HepG2 (cell line): ENCODE measurements around the gene FLYWCH1. TPM values are rescaled to one million over a fixed set of nuclear protein-coding genes. Genes with fewer than 3 reads are reported as not detected.

Experiments
- BCL3 ChIP-seq: sonication (generic); formaldehyde crosslinking; IDR thresholded peaks from 2 replicates; pipeline ENCODE4 v1.5.1; 2020; ENCODE audit warnings: mild to moderate bottlenecking, missing genetic modification reagents, moderate library complexity
- BCLAF1 ChIP-seq: fragments of 450-650 bp; IDR thresholded peaks from 2 replicates; pipeline ENCODE4 v1.6.1; 2017; ENCODE audit warnings: mild to moderate bottlenecking
- CHD2 ChIP-seq: IDR thresholded peaks from 2 replicates; pipeline ENCODE4 v1.6.1; 2011; ENCODE audit warnings: low read depth, low read length, improper control_type of control experiment
- E2F2 ChIP-seq: sonication (generic); formaldehyde crosslinking; IDR thresholded peaks from 2 replicates; pipeline ENCODE4 v1.4.0; 2020; ENCODE audit warnings: missing genetic modification reagents, borderline replicate concordance
- GABPB1 ChIP-seq: IDR thresholded peaks from 2 replicates; pipeline ENCODE4 v1.6.1; 2016; ENCODE audit warnings: mild to moderate bottlenecking, missing genetic modification reagents, moderate library complexity, missing compliant biosample characterization
- HDAC1 ChIP-seq: sonication (generic); formaldehyde crosslinking; IDR thresholded peaks from 2 replicates; pipeline ENCODE4 v1.5.1; 2020; ENCODE audit warnings: mild to moderate bottlenecking, missing genetic modification reagents
- SP5 ChIP-seq: IDR thresholded peaks from 2 replicates; pipeline ENCODE4 v1.6.1; 2016; ENCODE audit warnings: low read depth, borderline replicate concordance
- TP53 ChIP-seq: sonication (generic); formaldehyde crosslinking; conservative IDR thresholded peaks from 2 replicates; pipeline ENCODE4 v1.4.0; 2020; ENCODE audit warnings: missing genetic modification reagents
- ZBTB33 ChIP-seq: sonication (generic); formaldehyde crosslinking; IDR thresholded peaks from 2 replicates; pipeline ENCODE4 v1.4.0; 2020; ENCODE audit warnings: missing genetic modification reagents
- ZNF24 ChIP-seq: fragments of 450-650 bp; IDR thresholded peaks from 2 replicates; pipeline ENCODE4 v1.6.1; 2017; ENCODE audit warnings: antibody characterized with exemption, mild to moderate bottlenecking
- ZNF274 ChIP-seq: sonication (generic); formaldehyde crosslinking; IDR thresholded peaks from 2 replicates; pipeline ENCODE4 v1.5.1; 2020; ENCODE audit warnings: mild to moderate bottlenecking, missing genetic modification reagents
- ZNF30 ChIP-seq: sonication (generic); formaldehyde crosslinking; IDR thresholded peaks from 2 replicates; pipeline ENCODE4 v1.5.0; 2020; ENCODE audit warnings: mild to moderate bottlenecking, missing genetic modification reagents
- ZNF550 ChIP-seq: sonication (generic); formaldehyde crosslinking; IDR thresholded peaks from 2 replicates; pipeline ENCODE4 v1.4.0; 2020; ENCODE audit warnings: mild to moderate bottlenecking, missing genetic modification reagents, borderline replicate concordance
- polyA plus RNA-seq, 8 experiments: library from polyadenylated mRNA; depleted of rRNA in 3 of 8; stranded (reverse) in 7 of 8; unstranded in 1 of 8; fragments of >200 nt; fragmentation: Illumina TruSeq in 4 of 8; extraction: Trizol in 4 of 8; gene quantifications; 2 replicates each; pipeline versions ENCODE4 v1.2.1 to v1.2.3, GENCODE V29; 2011 to 2016; ENCODE audit warnings: low read depth in 4 of 8, missing spikeins in 1 of 8, mixed read lengths in 1 of 8; ENCODE audit not compliant: insufficient read depth in 1 of 8
- total RNA-seq, 5 experiments: library from RNA; depleted of rRNA; stranded (reverse); fragments of >200 nt; fragmentation: Illumina TruSeq; extraction: Trizol; gene quantifications; 2 replicates each; pipeline ENCODE4 v1.2.3, GENCODE V29; 2016; ENCODE audit warnings: low read depth in 1 of 5
- TF ChIP-seq, protein P1 (sequence below): sonication (generic); formaldehyde crosslinking; IDR thresholded peaks from 2 replicates; pipeline ENCODE4 v1.4.0; 2020; ENCODE audit warnings: mild to moderate bottlenecking, low read depth, missing genetic modification reagents
- TF ChIP-seq, protein P2 (sequence below): IDR thresholded peaks from 2 replicates; pipeline ENCODE4 v1.6.1; 2012; ENCODE audit warnings: low read depth, low read length, improper control_type of control experiment
- TF ChIP-seq, protein P3 (sequence below): sonication (generic); formaldehyde crosslinking; conservative IDR thresholded peaks from 2 replicates; pipeline ENCODE4 v1.4.0; 2020; ENCODE audit warnings: mild to moderate bottlenecking, missing genetic modification reagents, moderate library complexity

The FLYWCH1 gene
- total and polyA plus RNA-seq, 2 of the 13 experiments (the other 11 are each of a cell fraction or from before 2014, with no cell fraction given), result 7.3 to 12.4 TPM

GRCh38 chr16:2983706-2984136 is 72.0 kb downstream of the FLYWCH1 start (continued):
- TF ChIP-seq, protein P1, sequence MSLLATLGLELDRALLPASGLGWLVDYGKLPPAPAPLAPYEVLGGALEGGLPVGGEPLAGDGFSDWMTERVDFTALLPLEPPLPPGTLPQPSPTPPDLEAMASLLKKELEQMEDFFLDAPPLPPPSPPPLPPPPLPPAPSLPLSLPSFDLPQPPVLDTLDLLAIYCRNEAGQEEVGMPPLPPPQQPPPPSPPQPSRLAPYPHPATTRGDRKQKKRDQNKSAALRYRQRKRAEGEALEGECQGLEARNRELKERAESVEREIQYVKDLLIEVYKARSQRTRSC (CRISPR knock-in tag), result no peak
- TF ChIP-seq ZNF24, result no peak
- no peak for TF ChIP-seq E2F2 (CRISPR knock-in tag)
- no peak for TF ChIP-seq ZNF550 (CRISPR knock-in tag)
- TF ChIP-seq GABPB1 (CRISPR knock-in tag), result peak; percentile 51
- TF ChIP-seq BCLAF1, result no peak
- no peak for TF ChIP-seq BCL3
- no peak for TF ChIP-seq ZNF30 (CRISPR knock-in tag)
- 0 out of 2 replicates have a peak, but pooled peaks have one; percentile 24 for TF ChIP-seq ZNF274
- TF ChIP-seq TP53 (CRISPR knock-in tag), result no peak
- peak; percentile 84 for TF ChIP-seq CHD2
- TF ChIP-seq, protein P2, sequence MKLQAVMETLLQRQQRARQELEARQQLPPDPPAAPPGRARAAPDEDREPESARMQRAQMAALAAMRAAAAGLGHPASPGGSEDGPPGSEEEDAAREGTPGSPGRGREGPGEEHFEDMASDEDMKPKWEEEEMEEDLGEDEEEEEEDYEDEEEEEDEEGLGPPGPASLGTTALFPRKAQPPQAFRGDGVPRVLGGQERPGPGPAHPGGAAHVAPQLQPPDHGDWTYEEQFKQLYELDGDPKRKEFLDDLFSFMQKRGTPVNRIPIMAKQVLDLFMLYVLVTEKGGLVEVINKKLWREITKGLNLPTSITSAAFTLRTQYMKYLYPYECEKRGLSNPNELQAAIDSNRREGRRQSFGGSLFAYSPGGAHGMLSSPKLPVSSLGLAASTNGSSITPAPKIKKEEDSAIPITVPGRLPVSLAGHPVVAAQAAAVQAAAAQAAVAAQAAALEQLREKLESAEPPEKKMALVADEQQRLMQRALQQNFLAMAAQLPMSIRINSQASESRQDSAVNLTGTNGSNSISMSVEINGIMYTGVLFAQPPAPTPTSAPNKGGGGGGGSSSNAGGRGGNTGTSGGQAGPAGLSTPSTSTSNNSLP, result no peak
- TF ChIP-seq, protein P3, sequence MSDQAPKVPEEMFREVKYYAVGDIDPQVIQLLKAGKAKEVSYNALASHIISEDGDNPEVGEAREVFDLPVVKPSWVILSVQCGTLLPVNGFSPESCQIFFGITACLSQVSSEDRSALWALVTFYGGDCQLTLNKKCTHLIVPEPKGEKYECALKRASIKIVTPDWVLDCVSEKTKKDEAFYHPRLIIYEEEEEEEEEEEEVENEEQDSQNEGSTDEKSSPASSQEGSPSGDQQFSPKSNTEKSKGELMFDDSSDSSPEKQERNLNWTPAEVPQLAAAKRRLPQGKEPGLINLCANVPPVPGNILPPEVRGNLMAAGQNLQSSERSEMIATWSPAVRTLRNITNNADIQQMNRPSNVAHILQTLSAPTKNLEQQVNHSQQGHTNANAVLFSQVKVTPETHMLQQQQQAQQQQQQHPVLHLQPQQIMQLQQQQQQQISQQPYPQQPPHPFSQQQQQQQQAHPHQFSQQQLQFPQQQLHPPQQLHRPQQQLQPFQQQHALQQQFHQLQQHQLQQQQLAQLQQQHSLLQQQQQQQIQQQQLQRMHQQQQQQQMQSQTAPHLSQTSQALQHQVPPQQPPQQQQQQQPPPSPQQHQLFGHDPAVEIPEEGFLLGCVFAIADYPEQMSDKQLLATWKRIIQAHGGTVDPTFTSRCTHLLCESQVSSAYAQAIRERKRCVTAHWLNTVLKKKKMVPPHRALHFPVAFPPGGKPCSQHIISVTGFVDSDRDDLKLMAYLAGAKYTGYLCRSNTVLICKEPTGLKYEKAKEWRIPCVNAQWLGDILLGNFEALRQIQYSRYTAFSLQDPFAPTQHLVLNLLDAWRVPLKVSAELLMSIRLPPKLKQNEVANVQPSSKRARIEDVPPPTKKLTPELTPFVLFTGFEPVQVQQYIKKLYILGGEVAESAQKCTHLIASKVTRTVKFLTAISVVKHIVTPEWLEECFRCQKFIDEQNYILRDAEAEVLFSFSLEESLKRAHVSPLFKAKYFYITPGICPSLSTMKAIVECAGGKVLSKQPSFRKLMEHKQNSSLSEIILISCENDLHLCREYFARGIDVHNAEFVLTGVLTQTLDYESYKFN (CRISPR knock-in tag), result no peak
- TF ChIP-seq SP5 (CRISPR knock-in tag), result peak; percentile 31; the same call in 1 of the 2 replicates
- TF ChIP-seq ZBTB33, result peak; percentile 16; the same call in 1 of the 2 replicates
- 0 out of 2 replicates have a peak, but pooled peaks have one; percentile 30 for TF ChIP-seq HDAC1 (CRISPR knock-in tag)
